SK-N-SH treated with all-trans-retinoic acid at 6 μM for 48 hours (cell line): Measurements from ENCODE around the gene AFG3L2.

Source experiments
- ATAC-seq: fragments of 200-7000 bp; cut with Tn5 transposase; 3 replicates; pipeline ENCODE4 v1.9.1; 2020; ENCODE audit warnings: mild to moderate bottlenecking, moderate library complexity
- ARNTL ChIP-seq: fragments of 450-650 bp; formaldehyde crosslinking; IDR thresholded peaks from 2 replicates; pipeline ENCODE4 v1.5.0; 2020; ENCODE audit warnings: low read depth, mild to moderate bottlenecking, moderate library complexity, borderline replicate concordance
- BACH2 ChIP-seq: fragments of 250-450 bp; sonication (Bioruptor Pico); IDR thresholded peaks from 2 replicates; pipeline ENCODE4 v1.9.0; 2021; ENCODE audit warnings: mild to moderate bottlenecking, borderline replicate concordance
- CSRNP3 ChIP-seq: fragments of 250-450 bp; sonication (Bioruptor Pico); IDR thresholded peaks from 2 replicates; pipeline ENCODE4 v1.5.1; 2021; ENCODE audit warnings: mild to moderate bottlenecking, moderate library complexity
- ESRRG ChIP-seq: fragments of 250-450 bp; sonication (Bioruptor Pico); IDR thresholded peaks from 2 replicates; pipeline ENCODE4 v1.6.1; 2021; ENCODE audit warnings: mild to moderate bottlenecking
- GLIS3 ChIP-seq: fragments of 250-450 bp; sonication (Bioruptor Pico); IDR thresholded peaks from 2 replicates; pipeline ENCODE4 v1.5.0; 2020; ENCODE audit warnings: mild to moderate bottlenecking, moderate library complexity
- ISL1 ChIP-seq: fragments of 250-450 bp; sonication (Bioruptor Pico); IDR thresholded peaks from 2 replicates; pipeline ENCODE4 v2.1.2; 2022; ENCODE audit warnings: mild to moderate bottlenecking, moderate library complexity
- PATZ1 ChIP-seq: fragments of 250-450 bp; sonication (Bioruptor Pico); IDR thresholded peaks from 2 replicates; pipeline ENCODE4 v1.8.0; 2020; ENCODE audit warnings: mild to moderate bottlenecking, moderate library complexity, borderline replicate concordance
- POU6F1 ChIP-seq: fragments of 250-450 bp; sonication (Bioruptor Pico); IDR thresholded peaks from 2 replicates; pipeline ENCODE4 v1.8.0; 2021; ENCODE audit warnings: low read depth, mild to moderate bottlenecking, moderate library complexity, borderline replicate concordance
- PPARA ChIP-seq: fragments of 250-450 bp; sonication (Bioruptor Pico); IDR thresholded peaks from 2 replicates; pipeline ENCODE4 v1.5.0; 2020; ENCODE audit warnings: mild to moderate bottlenecking, borderline replicate concordance
- SNAI2 ChIP-seq: fragments of 250-450 bp; sonication (Bioruptor Pico); IDR thresholded peaks from 2 replicates; pipeline ENCODE4 v1.5.0; 2020; ENCODE audit warnings: mild to moderate bottlenecking, moderate library complexity
- TCF4 ChIP-seq: fragments of 250-450 bp; sonication (Bioruptor Pico); IDR thresholded peaks from 2 replicates; pipeline ENCODE4 v1.8.0; 2021; ENCODE audit warnings: mild to moderate bottlenecking, moderate library complexity, borderline replicate concordance
- TOX ChIP-seq: fragments of 250-450 bp; sonication (Bioruptor Pico); IDR thresholded peaks from 2 replicates; pipeline ENCODE4 v1.8.0; 2021; ENCODE audit warnings: mild to moderate bottlenecking, moderate library complexity, borderline replicate concordance
- TSHZ2 ChIP-seq: fragments of 250-450 bp; sonication (Bioruptor Pico); IDR thresholded peaks from 2 replicates; pipeline ENCODE4 v1.5.0; 2020; ENCODE audit warnings: mild to moderate bottlenecking, moderate library complexity
- ZC3H10 ChIP-seq: fragments of 250-450 bp; sonication (Bioruptor Pico); IDR thresholded peaks from 2 replicates; pipeline ENCODE4 v1.5.1; 2021; ENCODE audit warnings: mild to moderate bottlenecking, moderate library complexity
- ZFP3 ChIP-seq: fragments of 250-450 bp; sonication (Bioruptor Pico); IDR thresholded peaks from 2 replicates; pipeline ENCODE4 v1.5.0; 2020; ENCODE audit warnings: mild to moderate bottlenecking, moderate library complexity
- ZFP30 ChIP-seq: fragments of 450-650 bp; formaldehyde crosslinking; IDR thresholded peaks from 2 replicates; pipeline ENCODE4 v1.5.0; 2022; ENCODE audit warnings: mild to moderate bottlenecking, moderate library complexity
- ZNF565 ChIP-seq: fragments of 450-650 bp; formaldehyde crosslinking; conservative IDR thresholded peaks from 2 replicates; pipeline ENCODE4 v1.5.0; 2020; ENCODE audit warnings: low read depth, mild to moderate bottlenecking, moderate library complexity
- ZNF70 ChIP-seq: fragments of 450-650 bp; formaldehyde crosslinking; IDR thresholded peaks from 2 replicates; pipeline ENCODE4 v1.5.0; 2020; ENCODE audit warnings: mild to moderate bottlenecking, moderate library complexity
- ZNF8 ChIP-seq: fragments of 450-650 bp; formaldehyde crosslinking; IDR thresholded peaks from 2 replicates; pipeline ENCODE4 v1.5.0; 2020; ENCODE audit warnings: mild to moderate bottlenecking, moderate library complexity

Gene AFG3L2

GRCh38 chr18:12376754-12377555 lies at the start of gene AFG3L2:
AFG3L2 (minus strand) TSS chr18:12377227; CDS start chr18:12377082, 145 bp downstream.
- TF ChIP-seq ZNF565 (CRISPR knock-in tag) (no peak), ZC3H10 (CRISPR knock-in tag) (no peak), POU6F1 (CRISPR knock-in tag) (no peak), ZFP30 (CRISPR knock-in tag) (no peak), PATZ1 (no peak), BACH2 (CRISPR knock-in tag) (no peak), TSHZ2 (CRISPR knock-in tag) (0 out of 2 replicates have a peak, but pooled peaks have one; percentile 15), TOX (CRISPR knock-in tag) (no peak), ZFP3 (CRISPR knock-in tag) (0 out of 2 replicates have a peak, but pooled peaks have one; percentile 16)
- TF ChIP-seq, all 23 proteins: peak for 2

GRCh38 chr18:12424252-12424651 lies 47.2 kb upstream of the AFG3L2 start:
- no peak for ATAC-seq
- TF ChIP-seq CSRNP3 (no peak), PPARA (no peak), ZFP3 (CRISPR knock-in tag) (no peak), SNAI2 (no peak), GLIS3 (no peak), TSHZ2 (CRISPR knock-in tag) (no peak), ISL1 (CRISPR knock-in tag) (no peak), ZC3H10 (CRISPR knock-in tag) (no peak), POU6F1 (CRISPR knock-in tag) (no peak), ZFP30 (CRISPR knock-in tag) (no peak), ARNTL (no peak), ESRRG (CRISPR knock-in tag) (no peak), TCF4 (CRISPR knock-in tag) (no peak), PATZ1 (no peak), ZNF8 (no peak), ZNF70 (CRISPR knock-in tag) (no peak)

More at GRCh38 chr18:12376754-12377555, at the start of gene AFG3L2:
- peak; percentile 88 for ATAC-seq
